HEK293 (cell line): ENCODE data around the gene CAPN8.

Experiments
- CTCF ChIP-seq: fragments of 450-650 bp; formaldehyde crosslinking; IDR thresholded peaks from 2 replicates; pipeline ENCODE4 v1.5.1; 2016; ENCODE audit warnings: missing biosample characterization, missing genetic modification characterization
- ZBTB17 ChIP-seq: fragments of 450-650 bp; formaldehyde crosslinking; IDR thresholded peaks from 2 replicates; pipeline ENCODE4 v1.5.1; 2016; ENCODE audit warnings: missing biosample characterization, missing genetic modification characterization
- ZNF513 ChIP-seq: fragments of 450-650 bp; IDR thresholded peaks from 2 replicates; pipeline ENCODE4 v1.5.1; 2018; ENCODE audit warnings: missing biosample characterization, missing genetic modification characterization
- ZNF660 ChIP-seq: fragments of 450-650 bp; IDR thresholded peaks from 2 replicates; pipeline ENCODE4 v1.5.1; 2018; ENCODE audit warnings: missing biosample characterization, mild to moderate bottlenecking, missing genetic modification characterization

- TF ChIP-seq CTCF (tag by site-specific recombination) (no peak), ZBTB17 (tag by site-specific recombination) (no peak), ZNF660 (tag by site-specific recombination) (no peak), ZNF513 (tag by site-specific recombination) (no peak)
Observed at GRCh38 chr1:223691121-223691520, 25.6 kb upstream of the CAPN8 start.
